Gastrocnemius medialis (tissue), 4 donors: ENCODE results near the gene ABI1.

Source experiments
- POLR2A ChIP-seq, 2 donors: fragments of 450-650 bp; IDR thresholded peaks; one replicate each; pipeline ENCODE4 v1.6.1; 2017; ENCODE audit warnings: antibody characterized with exemption in 2 of 2, mild to moderate bottlenecking in 2 of 2, moderate library complexity in 2 of 2
- TF ChIP-seq, protein P1 (sequence below), 5 experiments: fragments of 450-650 bp in 3 of 5; fragments of 200-600 bp in 2 of 5; sonication (generic) in 2 of 5; IDR thresholded peaks in 4 of 5; conservative IDR thresholded peaks in 1 of 5; 1 replicate in 4 of 5; 2 replicates in 1 of 5; pipeline ENCODE4 v1.5.1; 2016 to 2019; ENCODE audit warnings: antibody characterized with exemption in 5 of 5, mild to moderate bottlenecking in 3 of 5, moderate library complexity in 3 of 5

DNA sequence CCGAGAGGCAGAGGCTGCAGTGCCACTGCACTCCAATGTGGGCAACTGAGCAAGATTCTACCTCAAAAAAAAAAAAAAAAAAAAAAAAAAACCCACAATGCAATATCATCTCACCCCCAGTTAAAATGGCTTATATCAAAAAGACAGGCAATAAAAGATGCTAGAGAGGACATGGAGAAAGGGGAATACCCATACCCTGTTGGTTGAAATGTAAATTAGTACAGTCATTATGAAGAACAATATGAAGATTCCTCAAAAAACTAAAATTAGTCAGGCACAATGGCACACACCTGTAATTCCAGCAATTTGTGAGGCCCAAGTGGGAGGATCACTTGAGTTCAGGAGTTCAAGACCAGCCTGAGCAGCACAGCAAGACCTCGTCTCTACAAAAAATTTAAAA, 25.7 kb downstream of the ABI1 start:
- TF ChIP-seq POLR2A (IDR thresholded peaks at IDR 0.05), result no peak
- TF ChIP-seq, protein P1, sequence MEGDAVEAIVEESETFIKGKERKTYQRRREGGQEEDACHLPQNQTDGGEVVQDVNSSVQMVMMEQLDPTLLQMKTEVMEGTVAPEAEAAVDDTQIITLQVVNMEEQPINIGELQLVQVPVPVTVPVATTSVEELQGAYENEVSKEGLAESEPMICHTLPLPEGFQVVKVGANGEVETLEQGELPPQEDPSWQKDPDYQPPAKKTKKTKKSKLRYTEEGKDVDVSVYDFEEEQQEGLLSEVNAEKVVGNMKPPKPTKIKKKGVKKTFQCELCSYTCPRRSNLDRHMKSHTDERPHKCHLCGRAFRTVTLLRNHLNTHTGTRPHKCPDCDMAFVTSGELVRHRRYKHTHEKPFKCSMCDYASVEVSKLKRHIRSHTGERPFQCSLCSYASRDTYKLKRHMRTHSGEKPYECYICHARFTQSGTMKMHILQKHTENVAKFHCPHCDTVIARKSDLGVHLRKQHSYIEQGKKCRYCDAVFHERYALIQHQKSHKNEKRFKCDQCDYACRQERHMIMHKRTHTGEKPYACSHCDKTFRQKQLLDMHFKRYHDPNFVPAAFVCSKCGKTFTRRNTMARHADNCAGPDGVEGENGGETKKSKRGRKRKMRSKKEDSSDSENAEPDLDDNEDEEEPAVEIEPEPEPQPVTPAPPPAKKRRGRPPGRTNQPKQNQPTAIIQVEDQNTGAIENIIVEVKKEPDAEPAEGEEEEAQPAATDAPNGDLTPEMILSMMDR (IDR thresholded peaks at IDR 0.05 in 4 of 5, conservative IDR thresholded peaks at IDR 0.05 in 1 of 5), result no peak
